ENCODE measurements around the gene DISC1.

The DISC1 gene

GRCh38 chr1:231993968-231994455, 367.4 kb downstream of the DISC1 start:
- no peak for DNase-seq (ENCODE audit: low read depth)

DNA sequence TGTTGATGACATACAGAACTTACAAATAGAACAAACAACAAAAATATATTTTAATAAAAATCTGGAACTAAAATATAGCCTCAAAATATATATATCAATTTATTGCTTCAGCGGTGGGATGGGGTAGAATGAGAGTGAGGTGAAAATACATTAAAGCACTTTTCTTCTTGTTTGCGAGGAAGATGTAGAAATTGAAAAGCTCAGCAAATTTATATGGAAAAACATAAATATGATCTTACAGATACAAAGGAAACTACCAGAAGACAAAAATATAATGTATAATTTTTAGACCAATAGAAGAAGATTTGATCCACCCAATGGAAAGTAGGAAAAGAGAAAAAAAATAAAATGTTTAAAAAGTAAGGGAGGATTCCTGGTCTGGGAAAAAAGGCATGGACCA, 372.2 kb downstream of the DISC1 start:
- DNase-seq (ENCODE audit: low read depth) = no peak

DNA sequence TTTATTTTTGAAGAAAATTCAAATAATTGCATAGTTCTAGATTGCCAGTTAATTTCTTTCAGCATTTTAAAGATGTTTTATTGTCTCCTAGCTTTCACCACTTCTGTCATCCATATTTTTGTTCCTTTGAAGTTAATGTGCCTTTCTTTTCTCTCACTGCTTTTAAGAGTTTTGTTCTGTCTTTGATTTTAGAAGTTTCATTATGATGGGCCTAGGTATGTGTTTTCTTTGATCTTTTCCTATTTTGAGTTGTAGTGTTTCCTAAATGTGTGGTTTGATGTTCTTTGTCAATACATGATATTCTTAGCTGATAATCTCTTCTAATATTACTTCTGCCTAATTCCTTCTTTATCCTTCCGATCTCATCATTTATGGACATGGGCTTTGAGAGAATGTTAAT, 378.7 kb downstream of the DISC1 start:
- DNase-seq (ENCODE audit: low read depth) = no peak

DNA sequence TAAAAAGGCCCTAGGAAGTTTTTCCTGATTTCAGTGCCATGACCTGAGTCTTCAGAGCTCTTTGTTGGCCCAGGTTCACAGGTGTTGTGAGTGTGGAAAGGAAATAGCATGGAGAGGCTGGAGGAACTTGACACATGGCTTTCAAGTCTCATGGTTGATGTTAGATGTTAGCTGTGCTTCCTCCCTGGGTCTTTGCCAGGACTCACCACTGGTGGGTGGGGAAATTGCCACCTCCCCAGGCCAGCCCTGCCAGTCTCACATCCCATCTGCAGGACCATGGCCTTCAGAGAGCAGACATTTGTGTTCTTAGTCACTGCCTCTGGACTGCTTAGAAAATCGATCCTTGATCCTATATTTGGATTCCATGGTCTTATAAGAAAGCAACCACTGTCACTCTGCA, 383.2 kb downstream of the DISC1 start:
- DNase-seq (ENCODE audit: low read depth) = no peak

DNA sequence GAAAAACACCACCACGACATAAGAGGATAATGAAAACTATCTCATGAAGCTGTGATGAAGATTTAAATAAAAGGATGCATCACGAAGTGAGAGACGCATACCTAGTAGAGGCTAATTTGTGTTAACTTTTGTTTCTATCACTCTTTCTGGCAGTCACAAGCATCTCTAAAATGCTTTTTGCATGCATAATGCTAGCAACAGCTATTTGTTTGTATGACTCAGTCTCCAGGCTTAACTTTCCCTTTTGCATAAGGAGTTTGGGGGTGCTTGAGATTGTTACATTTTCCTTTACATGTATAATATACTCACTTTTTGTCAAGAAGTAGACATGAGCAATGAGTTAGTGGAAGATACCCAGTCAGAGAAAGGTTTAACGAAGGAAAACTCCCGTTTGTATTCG, 385.4 kb downstream of the DISC1 start:
- no peak for DNase-seq (ENCODE audit: low read depth)

DNA sequence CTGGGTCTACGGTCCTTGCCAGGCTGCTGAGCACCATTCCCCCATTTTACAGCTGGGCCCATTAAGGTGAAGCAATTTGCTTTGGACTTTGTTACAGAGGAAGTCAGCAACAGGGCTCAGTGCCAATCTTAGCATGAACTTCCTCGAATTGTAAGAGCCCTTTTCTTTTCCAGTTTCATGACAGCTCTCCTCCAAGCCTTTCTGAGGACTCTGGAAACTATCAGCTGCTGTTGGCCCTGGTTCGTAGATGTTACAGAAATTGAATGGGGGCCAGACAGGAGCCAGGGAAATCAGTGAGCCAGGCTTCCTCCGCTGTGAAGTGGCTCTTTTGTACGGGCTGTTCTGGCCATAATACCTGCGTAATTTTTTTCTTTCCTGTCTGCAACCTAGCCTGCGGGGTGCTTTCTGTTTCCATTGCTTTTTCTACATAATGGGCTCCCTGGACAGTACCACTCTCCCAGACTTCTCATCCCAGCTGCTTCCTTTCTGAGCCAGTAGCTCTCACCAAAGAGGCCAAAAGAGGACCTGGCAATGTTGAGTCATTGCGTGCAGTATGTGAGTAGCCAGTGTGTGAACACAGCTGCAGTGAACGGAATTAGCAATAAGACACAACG, 386.3 kb downstream of the DISC1 start:
- no peak for DNase-seq (ENCODE audit: low read depth)

GRCh38 chr1:232014941-232015340, 388.4 kb downstream of the DISC1 start:
- no peak for DNase-seq (ENCODE audit: low read depth)

DNA sequence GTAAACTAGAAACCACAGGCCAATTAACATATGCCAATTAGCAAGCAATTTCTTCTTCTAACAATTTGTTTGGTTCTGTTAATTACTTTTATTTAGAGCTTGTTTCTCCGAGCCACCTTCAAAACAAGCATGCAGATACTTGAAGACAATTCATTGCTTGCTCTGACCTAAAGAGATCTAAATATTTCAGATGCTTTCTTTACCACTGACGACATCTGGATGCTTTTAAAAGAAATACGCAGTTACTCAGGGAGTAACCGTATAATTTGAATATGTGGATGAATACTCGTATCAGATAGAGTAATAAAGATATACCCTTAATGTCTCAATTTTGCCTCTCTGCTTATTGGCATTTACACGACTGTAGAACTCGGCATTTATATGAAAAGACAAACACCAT, 390.0 kb downstream of the DISC1 start:
- DNase-seq (ENCODE audit: low read depth) = no peak

GRCh38 chr1:232017057-232017456, 390.5 kb downstream of the DISC1 start:
- no peak for DNase-seq (ENCODE audit: low read depth)

DNA sequence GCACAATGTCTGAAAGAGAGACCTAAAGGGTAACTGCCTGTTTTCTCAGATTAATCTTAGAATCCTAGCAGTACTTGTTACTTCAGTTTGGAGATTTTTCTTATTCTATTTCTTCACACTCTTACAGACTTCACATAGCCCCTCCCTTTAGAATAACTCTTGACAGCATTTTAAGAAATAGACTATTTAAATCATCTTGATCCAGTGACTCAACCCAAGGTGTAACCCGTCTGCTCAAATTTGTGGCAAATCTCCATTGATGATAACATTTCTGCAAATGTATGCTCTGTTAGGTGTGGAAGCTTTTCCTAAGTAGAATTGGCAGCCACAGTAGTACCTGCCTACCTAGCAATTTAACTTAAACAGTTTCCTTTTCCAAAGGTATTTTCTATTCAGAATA, 391.2 kb downstream of the DISC1 start:
- DNase-seq (ENCODE audit: low read depth) = no peak

- no peak for DNase-seq (ENCODE audit: low read depth)
Measured at GRCh38 chr1:232018231-232019025, 391.8 kb downstream of the DISC1 start.

GRCh38 chr1:232019026-232019340, 392.4 kb downstream of the DISC1 start:
- DNase-seq (ENCODE audit: low read depth) = no peak

DNA sequence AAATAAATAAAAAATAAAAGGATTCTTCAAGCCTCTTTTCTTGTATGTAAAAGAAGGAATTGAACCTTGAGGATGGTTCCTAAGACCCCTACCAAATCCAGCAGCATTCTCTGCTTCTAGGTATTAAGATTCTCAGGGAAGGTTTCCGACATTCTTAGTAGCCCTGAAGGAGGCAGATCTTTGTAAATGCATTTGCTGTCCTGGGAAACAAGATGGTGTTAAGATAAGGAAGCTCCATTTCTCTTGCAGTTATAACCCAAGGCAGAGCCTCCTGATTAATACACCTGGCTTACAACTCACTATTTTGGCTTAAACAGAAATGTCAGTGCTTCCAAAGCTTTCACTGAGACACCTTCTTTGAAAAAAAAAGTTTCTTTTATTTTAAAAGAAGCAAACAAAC, 393.8 kb downstream of the DISC1 start:
- DNase-seq (ENCODE audit: low read depth) = no peak

DNA sequence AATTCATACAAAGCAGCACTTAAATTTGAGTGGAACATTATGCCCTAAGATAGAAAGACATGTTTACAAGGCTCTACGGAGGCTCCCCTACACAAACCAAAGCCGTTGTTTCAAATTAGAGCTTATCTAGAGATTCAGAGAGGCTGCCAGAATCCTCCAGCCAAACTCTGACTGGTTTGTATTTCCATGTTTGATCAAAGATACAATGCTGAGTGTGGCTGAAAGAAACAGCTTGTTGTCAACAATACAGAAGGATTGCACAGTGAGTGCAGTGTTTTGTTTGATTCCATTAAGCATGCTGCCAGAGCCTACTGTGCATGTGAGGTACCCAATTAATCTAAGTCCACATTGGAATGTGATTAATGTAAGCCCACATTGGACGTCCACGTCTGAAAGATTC, 402.7 kb downstream of the DISC1 start:
- no peak for DNase-seq (ENCODE audit: low read depth)

- no peak for DNase-seq (ENCODE audit: low read depth)
Measured at GRCh38 chr1:232031156-232031555, 404.6 kb downstream of the DISC1 start.

GRCh38 chr1:232033285-232033684, 406.7 kb downstream of the DISC1 start:
- no peak for DNase-seq (ENCODE audit: low read depth)

GRCh38 chr1:232034556-232034955, 408.0 kb downstream of the DISC1 start:
- no peak for DNase-seq (ENCODE audit: low read depth)

GRCh38 chr1:232036181-232036933, 409.8 kb downstream of the DISC1 start:
- DNase-seq (ENCODE audit: low read depth) = no peak

GRCh38 chr1:232037774-232038388, 411.3 kb downstream of the DISC1 start:
- DNase-seq (ENCODE audit: low read depth) = no peak

- DNase-seq (ENCODE audit: low read depth) = no peak
Measured at GRCh38 chr1:232038706-232039677, 412.4 kb downstream of the DISC1 start.

- DNase-seq (ENCODE audit: low read depth) = no peak
Measured at GRCh38 chr1:232040260-232040659, 413.7 kb downstream of the DISC1 start.

GRCh38 chr1:232044728-232045127, 418.1 kb downstream of the DISC1 start:
- no peak for DNase-seq (ENCODE audit: low read depth)

Data from activated T-cell treated with anti-CD3 and anti-CD28 coated beads for 48 hours (primary cell).